Panc1 (cell line): ENCODE data around the gene TTC34.

Experiments used
- POLR2AphosphoS5 ChIP-seq: IDR thresholded peaks from 2 replicates; pipeline ENCODE4 v1.6.1; 2012; ENCODE audit warnings: mild to moderate bottlenecking, low read depth, low read length, moderate library complexity
- TCF7L2 ChIP-seq: IDR thresholded peaks from 2 replicates; pipeline ENCODE4 v1.6.1; 2011; ENCODE audit warnings: mild to moderate bottlenecking, low read depth, low read length, inconsistent platforms
- TF ChIP-seq, protein P1 (sequence below): fragments of 450-650 bp; IDR thresholded peaks from 2 replicates; pipeline ENCODE4 v1.5.1; 2017; ENCODE audit warnings: mild to moderate bottlenecking
- TF ChIP-seq, protein P2 (sequence below), 2 experiments: IDR thresholded peaks; 2 replicates each; pipeline ENCODE4 v1.6.1; 2011 to 2012; ENCODE audit warnings: low read depth in 2 of 2, control low read depth in 1 of 2, low read length in 1 of 2, mild to moderate bottlenecking in 1 of 2, moderate library complexity in 1 of 2; ENCODE audit not compliant: insufficient read depth in 1 of 2

DNA sequence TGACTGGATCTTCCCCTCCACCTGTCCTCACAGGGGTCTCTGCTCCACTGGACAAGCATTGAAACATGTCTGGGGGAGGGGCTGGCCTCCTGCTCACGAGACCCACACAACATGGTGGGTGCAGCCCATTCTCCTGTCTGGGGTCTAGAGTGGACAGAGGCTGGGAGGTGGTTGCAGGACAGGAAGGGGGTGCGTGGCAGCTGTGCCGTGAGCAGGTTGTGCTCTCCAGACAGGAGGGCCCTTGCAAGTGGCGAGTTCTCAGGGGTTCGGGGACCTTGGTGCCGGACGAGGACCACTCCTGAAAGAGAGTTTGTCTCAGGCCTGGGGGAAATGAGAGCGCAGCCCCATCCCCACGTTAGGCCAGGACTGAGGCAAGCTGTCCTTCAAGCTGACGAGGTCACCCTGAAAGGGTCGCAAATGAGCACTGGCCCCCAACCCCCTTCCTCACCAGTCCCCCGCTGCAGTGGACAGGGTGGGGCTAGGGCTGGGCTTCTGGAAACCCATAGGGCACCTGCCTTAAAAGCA, 21.2 kb upstream of the TTC34 start:
- TF ChIP-seq, protein P1, sequence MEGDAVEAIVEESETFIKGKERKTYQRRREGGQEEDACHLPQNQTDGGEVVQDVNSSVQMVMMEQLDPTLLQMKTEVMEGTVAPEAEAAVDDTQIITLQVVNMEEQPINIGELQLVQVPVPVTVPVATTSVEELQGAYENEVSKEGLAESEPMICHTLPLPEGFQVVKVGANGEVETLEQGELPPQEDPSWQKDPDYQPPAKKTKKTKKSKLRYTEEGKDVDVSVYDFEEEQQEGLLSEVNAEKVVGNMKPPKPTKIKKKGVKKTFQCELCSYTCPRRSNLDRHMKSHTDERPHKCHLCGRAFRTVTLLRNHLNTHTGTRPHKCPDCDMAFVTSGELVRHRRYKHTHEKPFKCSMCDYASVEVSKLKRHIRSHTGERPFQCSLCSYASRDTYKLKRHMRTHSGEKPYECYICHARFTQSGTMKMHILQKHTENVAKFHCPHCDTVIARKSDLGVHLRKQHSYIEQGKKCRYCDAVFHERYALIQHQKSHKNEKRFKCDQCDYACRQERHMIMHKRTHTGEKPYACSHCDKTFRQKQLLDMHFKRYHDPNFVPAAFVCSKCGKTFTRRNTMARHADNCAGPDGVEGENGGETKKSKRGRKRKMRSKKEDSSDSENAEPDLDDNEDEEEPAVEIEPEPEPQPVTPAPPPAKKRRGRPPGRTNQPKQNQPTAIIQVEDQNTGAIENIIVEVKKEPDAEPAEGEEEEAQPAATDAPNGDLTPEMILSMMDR: no peak
- TF ChIP-seq, protein P2, sequence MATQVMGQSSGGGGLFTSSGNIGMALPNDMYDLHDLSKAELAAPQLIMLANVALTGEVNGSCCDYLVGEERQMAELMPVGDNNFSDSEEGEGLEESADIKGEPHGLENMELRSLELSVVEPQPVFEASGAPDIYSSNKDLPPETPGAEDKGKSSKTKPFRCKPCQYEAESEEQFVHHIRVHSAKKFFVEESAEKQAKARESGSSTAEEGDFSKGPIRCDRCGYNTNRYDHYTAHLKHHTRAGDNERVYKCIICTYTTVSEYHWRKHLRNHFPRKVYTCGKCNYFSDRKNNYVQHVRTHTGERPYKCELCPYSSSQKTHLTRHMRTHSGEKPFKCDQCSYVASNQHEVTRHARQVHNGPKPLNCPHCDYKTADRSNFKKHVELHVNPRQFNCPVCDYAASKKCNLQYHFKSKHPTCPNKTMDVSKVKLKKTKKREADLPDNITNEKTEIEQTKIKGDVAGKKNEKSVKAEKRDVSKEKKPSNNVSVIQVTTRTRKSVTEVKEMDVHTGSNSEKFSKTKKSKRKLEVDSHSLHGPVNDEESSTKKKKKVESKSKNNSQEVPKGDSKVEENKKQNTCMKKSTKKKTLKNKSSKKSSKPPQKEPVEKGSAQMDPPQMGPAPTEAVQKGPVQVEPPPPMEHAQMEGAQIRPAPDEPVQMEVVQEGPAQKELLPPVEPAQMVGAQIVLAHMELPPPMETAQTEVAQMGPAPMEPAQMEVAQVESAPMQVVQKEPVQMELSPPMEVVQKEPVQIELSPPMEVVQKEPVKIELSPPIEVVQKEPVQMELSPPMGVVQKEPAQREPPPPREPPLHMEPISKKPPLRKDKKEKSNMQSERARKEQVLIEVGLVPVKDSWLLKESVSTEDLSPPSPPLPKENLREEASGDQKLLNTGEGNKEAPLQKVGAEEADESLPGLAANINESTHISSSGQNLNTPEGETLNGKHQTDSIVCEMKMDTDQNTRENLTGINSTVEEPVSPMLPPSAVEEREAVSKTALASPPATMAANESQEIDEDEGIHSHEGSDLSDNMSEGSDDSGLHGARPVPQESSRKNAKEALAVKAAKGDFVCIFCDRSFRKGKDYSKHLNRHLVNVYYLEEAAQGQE (IDR thresholded peaks at IDR 0.05; ENCODE audit: insufficient read depth in 1 of 2, low read depth in 2 of 2, low read length in 1 of 2): no peak
- TF ChIP-seq POLR2AphosphoS5: no peak
- TF ChIP-seq TCF7L2: no peak
